Left lung (tissue), 10 donors: ENCODE measurements around the gene HIBADH. TPM values are rescaled to one million over a fixed set of nuclear protein-coding genes. Genes with fewer than 3 reads are reported as not detected.
A peak's percentile ranks its signal among the peaks of the same experiment; 100 is the strongest.
"Not testable (repeated sequence)": the region's sequence is repeated elsewhere in the genome, so short reads cannot be mapped to it uniquely, and the experiment has no call there.

Source experiments
- ATAC-seq: fragments of 200-7000 bp; cut with Tn5 transposase; one replicate; pipeline ENCODE4 v1.9.1; 2020; ENCODE audit warnings: moderate library complexity
- DNase-seq, 4 donors: peaks; one replicate each; pipeline ENCODE4 v3.0.0-alpha.2; 2013 to 2020
- H3K27ac ChIP-seq, 2 donors: fragments of 200-600 bp; sonication (generic) in 1 of 2; one replicate each; pipeline versions ENCODE4 v1.5.0 to v1.8.0; 2020 to 2021
- H3K27me3 ChIP-seq, 2 donors: fragments of 200-600 bp; sonication (generic) in 1 of 2; one replicate each; pipeline versions ENCODE4 v1.5.0 to v1.8.0; 2020 to 2021
- H3K36me3 ChIP-seq, 2 donors: fragments of 200-600 bp; sonication (generic) in 1 of 2; one replicate each; pipeline versions ENCODE4 v1.5.0 to v1.8.0; 2020 to 2021
- H3K4me1 ChIP-seq, 2 donors: fragments of 200-600 bp; one replicate each; pipeline ENCODE4 v1.8.0; 2021
- H3K4me3 ChIP-seq, 2 donors: fragments of 200-600 bp; sonication (generic) in 1 of 2; one replicate each; pipeline versions ENCODE4 v1.5.0 to v1.8.0; 2020 to 2021; ENCODE audit warnings: mild to moderate bottlenecking in 1 of 2
- H3K9me3 ChIP-seq, 2 donors: fragments of 200-600 bp; sonication (generic) in 1 of 2; one replicate each; pipeline versions ENCODE4 v1.5.0 to v1.8.0; 2020 to 2021
- CTCF ChIP-seq, 2 donors: fragments of 200-600 bp; sonication (generic) in 1 of 2; IDR thresholded peaks; one replicate each; pipeline versions ENCODE4 v1.5.0 to v1.8.0; 2021; ENCODE audit warnings: antibody characterized with exemption in 2 of 2
- intact Hi-C, 2 donors: fragments of 100-400 bp; cut with DNase I; formaldehyde crosslinking; loops; one replicate each; pipeline versions ENCODE4 v1.11.2 to v1.14.2; 2022
- polyA plus RNA-seq, 6 donors: library from polyadenylated mRNA; unstranded; fragments of 120-200 nt; gene quantifications; one replicate each; pipeline ENCODE4 v1.2.1, GENCODE V29; 2013; ENCODE audit not compliant: insufficient read length in 6 of 6
- total RNA-seq, 2 donors: library from RNA; stranded (reverse); fragmentation: NEBNext Ultra II Directional; extraction: Animal tissue kit (Norgen Biotek cat#: 25700); gene quantifications; one replicate each; pipeline ENCODE4 v1.2.1, GENCODE V29; 2021
- donor health status: DM: no; HTN: yes; CAD: no.
- donor health status: DM: no; HTN: no; CAD: no.

Gene HIBADH
- total and polyA plus RNA-seq, 8 donors, result 20.8 to 63.3 (median 49.4) TPM

GRCh38 chr7:27586825-27587224 lies 75.9 kb downstream of the HIBADH start:
- no peak overlapping the region for H3K27ac ChIP-seq
- peak in 1 of 4 donors; percentile 62 for DNase-seq
- intact Hi-C loops, result no loop called here
- TF ChIP-seq CTCF (IDR thresholded peaks at IDR 0.05), result no peak
- H3K4me3 ChIP-seq, result no peak overlapping the region
- ATAC-seq, result no peak
- no peaks in the 10 kb centered on the region for H3K27me3 ChIP-seq
- no peaks in the 10 kb centered on the region for H3K9me3 ChIP-seq
- no peaks in the 10 kb centered on the region for H3K36me3 ChIP-seq
- no peaks in the 10 kb centered on the region for H3K4me1 ChIP-seq

GRCh38 chr7:27585781-27586447 lies 76.8 kb downstream of the HIBADH start:
- TF ChIP-seq CTCF (IDR thresholded peaks at IDR 0.05), result no peak
- no peaks in the 10 kb centered on the region for H3K9me3 ChIP-seq
- no peaks in the 10 kb centered on the region for H3K27me3 ChIP-seq
- H3K27ac ChIP-seq, result no peak overlapping the region
- no peaks in the 10 kb centered on the region for H3K4me1 ChIP-seq
- H3K4me3 ChIP-seq, result no peak overlapping the region
- no peaks in the 10 kb centered on the region for H3K36me3 ChIP-seq
- DNase-seq, result no peak
- intact Hi-C loops, result no loop called here
- no peak for ATAC-seq

- no peaks in the 10 kb centered on the region for H3K9me3 ChIP-seq
- H3K4me3 ChIP-seq, result no peak overlapping the region
- no peaks in the 10 kb centered on the region for H3K36me3 ChIP-seq
- no peak for TF ChIP-seq CTCF (IDR thresholded peaks at IDR 0.05)
- no peak overlapping the region for H3K27ac ChIP-seq
- no peaks in the 10 kb centered on the region for H3K27me3 ChIP-seq
- no peaks in the 10 kb centered on the region for H3K4me1 ChIP-seq
- DNase-seq (no peak), ATAC-seq (no peak)
- intact Hi-C loops, result no loop called here
These were observed 80.8 kb downstream of the HIBADH start for GRCh38 chr7:27581906-27582305.

GRCh38 chr7:27581119-27581518 lies 81.6 kb downstream of the HIBADH start:
- H3K4me3 ChIP-seq, result no peak overlapping the region
- ATAC-seq, result no peak
- H3K36me3 ChIP-seq, result no peaks in the 10 kb centered on the region
- no peak for DNase-seq
- H3K9me3 ChIP-seq, result no peaks in the 10 kb centered on the region
- no peaks in the 10 kb centered on the region for H3K27me3 ChIP-seq
- intact Hi-C loops, result no loop called here
- H3K27ac ChIP-seq, result no peak overlapping the region
- H3K4me1 ChIP-seq, result no peaks in the 10 kb centered on the region
- TF ChIP-seq CTCF (IDR thresholded peaks at IDR 0.05), result no peak

- Histone ChIP-seq H3K4me1 (no peaks in the 10 kb centered on the region), H3K36me3 (no peaks in the 10 kb centered on the region), H3K4me3 (no peak overlapping the region), H3K9me3 (no peaks in the 10 kb centered on the region), H3K27ac (no peak overlapping the region), H3K27me3 (no peaks in the 10 kb centered on the region)
- ATAC-seq (no peak), DNase-seq (no peak)
- intact Hi-C loops, result loop anchor here in 1 of 2 donors (5.0 kb wide), 1 partner anchor 367 kb away; no protein-coding TSS in a partner anchor
- TF ChIP-seq CTCF (IDR thresholded peaks at IDR 0.05), result no peak
These were observed 83.1 kb downstream of the HIBADH start for GRCh38 chr7:27579565-27579964.

DNA sequence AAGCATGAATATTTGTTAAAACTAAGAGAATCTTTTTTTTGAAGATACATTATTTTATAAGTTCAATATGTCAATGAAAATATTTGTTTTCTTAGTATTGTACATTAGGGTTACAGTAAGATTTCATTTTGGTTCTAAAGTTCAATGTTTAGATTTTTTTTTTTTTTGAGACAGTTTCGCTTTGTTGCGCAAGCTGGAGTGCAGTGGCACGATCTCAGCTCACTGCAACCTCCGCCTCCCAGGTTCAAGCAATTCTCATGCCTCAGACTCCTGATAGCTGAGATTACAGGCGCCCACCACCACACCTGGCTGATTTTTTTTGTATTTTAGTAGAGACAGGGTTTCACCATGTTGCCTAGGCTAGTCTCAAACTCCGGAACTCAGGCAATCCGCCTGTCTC lies 84.5 kb downstream of the HIBADH start:
- not testable (repeated sequence) for H3K27ac ChIP-seq, H3K9me3 ChIP-seq, H3K27me3 ChIP-seq, H3K4me3 ChIP-seq, DNase-seq, H3K36me3 ChIP-seq, ATAC-seq, H3K4me1 ChIP-seq
- intact Hi-C loops, result loop anchor here in 1 of 2 donors (5.0 kb wide), 1 partner anchor 366 kb away; no protein-coding TSS in a partner anchor
